Stimulated activated CD8-positive, alpha-beta memory T cell treated with anti-CD3 and anti-CD28 coated beads, Interleukin-15, amount 100 ng/mL, for 1 hour (primary cell): Measurements from ENCODE around the gene SMAD6.

ENCODE experiments used
- DNase-seq: peaks from one replicate; pipeline ENCODE4 v3.0.0-alpha.2; 2020; ENCODE audit warnings: low read depth

The SMAD6 gene

GRCh38 chr15:66703540-66703941 lies 1.5 kb downstream of the SMAD6 start:
- DNase-seq, result no peak

DNA sequence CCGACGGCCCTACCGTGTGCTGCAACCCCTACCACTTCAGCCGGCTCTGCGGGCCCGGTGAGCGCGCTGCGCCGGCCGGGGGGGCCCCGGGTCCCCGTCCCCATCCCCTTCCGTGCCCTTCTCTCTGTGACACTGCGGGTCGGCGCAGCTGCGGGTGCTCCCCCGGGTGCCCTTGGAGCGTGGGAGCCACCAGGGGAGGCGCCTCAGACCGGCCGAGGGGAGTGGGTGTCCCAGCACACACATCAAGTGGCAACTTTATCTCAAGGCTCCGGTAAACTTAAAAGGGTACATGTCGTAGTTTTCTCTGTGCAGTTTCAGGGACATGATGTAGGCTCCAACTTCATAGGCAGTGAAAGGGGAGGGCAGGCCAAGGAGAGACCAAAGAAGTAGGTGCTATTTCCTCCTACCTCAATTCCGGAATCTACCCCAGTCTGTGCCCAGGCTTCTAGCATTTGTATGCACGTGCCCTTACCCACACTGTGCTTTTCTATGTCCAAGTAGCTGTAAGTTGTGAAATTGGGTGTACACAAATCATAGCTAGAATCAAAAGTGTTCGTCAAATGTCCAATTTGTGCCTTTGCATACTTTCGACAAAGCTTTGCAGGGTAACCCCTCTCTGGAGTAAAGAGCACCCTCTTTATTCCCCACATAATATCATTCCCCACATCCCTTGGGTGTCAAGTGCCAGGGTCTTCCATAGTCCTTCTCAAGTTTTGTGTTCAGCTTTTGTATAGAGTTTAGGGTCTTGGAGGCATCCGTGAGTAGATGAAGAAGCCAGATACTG lies 2.2 kb downstream of the SMAD6 start:
- DNase-seq, result no peak

GRCh38 chr15:66704803-66705153 lies 2.7 kb downstream of the SMAD6 start:
- no peak for DNase-seq

DNA sequence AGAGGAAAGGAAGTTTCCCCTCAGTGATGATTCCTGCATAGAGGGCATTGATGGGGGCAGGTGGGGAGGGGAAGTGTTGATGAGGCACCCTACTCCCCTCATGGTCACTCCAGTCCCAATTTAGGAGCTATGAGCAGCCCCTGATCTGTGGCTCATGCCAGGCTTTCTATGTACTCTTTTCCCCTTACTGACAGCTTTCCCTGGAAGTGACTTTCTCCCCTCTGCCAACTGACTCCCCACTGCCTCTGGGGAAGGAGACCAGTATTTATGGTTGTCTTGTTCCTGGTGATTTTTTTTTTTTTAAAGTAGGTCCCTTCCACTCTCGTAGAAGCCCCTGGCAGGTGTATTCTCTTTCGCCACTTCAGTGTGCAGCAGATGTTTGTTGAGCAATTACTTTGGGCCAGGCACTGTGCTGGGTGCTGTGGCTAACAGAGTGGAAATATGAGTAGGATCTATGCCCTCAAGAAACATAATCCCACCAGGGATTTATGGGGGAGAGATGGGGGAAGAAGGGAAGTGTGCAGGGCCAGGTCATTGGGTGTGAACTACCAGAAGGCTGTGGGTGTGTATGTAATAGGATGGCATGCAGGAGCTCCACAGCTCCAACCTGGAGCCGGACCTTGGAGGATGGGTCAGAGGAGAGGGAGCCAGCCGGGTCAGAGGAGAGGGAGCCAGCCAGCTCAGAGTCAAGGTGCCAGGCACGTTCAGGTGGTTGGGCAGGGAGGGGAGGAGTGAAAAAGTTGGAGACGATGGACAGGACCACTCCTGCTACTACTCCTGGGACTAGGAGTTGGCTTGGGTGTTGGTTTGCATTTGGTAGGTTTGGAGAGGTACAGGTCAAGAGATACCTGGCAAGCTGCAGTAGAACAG lies 3.5 kb downstream of the SMAD6 start:
- DNase-seq, result no peak

DNA sequence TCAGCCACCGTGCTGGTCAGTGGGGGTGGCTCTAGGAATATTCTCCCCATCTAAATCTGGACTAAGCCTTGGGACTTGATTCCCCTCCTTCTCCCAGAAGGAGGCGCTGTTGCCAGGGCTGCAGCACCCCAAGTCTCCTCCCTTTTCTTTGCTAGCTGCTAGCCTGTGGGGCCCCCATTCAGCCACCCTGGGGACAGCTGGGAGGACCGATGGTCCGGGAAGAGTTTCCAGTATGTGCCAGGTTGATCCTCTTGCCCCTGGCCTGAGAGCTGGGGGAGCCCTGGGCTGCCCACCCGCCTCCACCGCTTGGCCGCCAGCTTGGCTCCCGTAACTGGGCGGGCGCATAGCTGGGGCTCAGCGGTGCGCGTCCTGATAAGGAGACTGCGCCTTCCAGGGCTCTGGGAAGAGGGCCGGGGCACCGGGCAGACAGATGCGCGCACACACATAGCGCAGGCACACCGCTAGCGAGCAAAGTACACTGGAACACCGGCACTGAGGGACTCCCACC lies 4.2 kb downstream of the SMAD6 start:
- no peak for DNase-seq

DNA sequence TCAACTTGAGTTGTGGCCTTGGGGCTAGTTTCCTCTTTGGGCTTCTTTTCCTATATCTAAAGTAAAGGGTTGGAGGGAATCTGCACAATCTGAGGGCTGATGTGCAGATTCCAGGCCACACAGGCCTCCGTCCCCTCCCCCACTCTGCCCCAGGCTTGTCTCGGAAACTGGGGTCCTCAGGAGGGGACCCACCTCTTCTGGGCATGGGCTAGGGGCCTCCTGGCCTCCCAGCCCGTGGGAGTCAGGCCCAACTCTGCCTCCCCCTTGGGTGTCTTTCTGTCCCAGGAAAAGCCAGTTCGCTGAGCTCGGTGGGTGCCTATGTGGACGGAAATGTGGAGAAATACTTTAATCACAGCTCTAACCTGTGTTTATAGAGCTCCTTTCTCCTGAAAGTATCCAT lies 4.8 kb downstream of the SMAD6 start:
- no peak for DNase-seq

GRCh38 chr15:66707310-66708082 lies 5.5 kb downstream of the SMAD6 start:
- DNase-seq, result no peak

DNA sequence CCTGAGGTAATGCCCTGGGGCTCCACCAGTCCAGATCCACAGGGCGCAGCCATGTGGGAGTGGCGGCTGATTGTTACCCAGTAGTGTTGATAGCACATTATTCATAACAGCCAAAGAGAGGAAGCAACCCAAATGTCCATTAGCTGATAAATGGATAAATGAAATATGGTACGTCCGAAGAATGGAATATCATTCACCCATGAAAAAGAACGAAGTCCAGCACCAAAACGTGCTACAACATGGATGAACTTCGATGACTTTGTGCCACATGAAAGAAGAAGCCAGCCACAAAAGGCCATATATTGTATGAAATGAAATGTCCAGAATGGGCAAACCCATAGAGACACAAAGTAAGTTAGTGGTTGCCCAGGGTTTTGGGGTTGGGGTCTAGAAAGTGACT lies 6.4 kb downstream of the SMAD6 start:
- DNase-seq, result no peak

- no peak for DNase-seq
Observed at GRCh38 chr15:66709884-66710283, 7.8 kb downstream of the SMAD6 start.

GRCh38 chr15:66711260-66711659 lies 9.2 kb downstream of the SMAD6 start:
- no peak for DNase-seq

- no peak for DNase-seq
Observed at GRCh38 chr15:66711862-66712261, 9.8 kb downstream of the SMAD6 start.

DNA sequence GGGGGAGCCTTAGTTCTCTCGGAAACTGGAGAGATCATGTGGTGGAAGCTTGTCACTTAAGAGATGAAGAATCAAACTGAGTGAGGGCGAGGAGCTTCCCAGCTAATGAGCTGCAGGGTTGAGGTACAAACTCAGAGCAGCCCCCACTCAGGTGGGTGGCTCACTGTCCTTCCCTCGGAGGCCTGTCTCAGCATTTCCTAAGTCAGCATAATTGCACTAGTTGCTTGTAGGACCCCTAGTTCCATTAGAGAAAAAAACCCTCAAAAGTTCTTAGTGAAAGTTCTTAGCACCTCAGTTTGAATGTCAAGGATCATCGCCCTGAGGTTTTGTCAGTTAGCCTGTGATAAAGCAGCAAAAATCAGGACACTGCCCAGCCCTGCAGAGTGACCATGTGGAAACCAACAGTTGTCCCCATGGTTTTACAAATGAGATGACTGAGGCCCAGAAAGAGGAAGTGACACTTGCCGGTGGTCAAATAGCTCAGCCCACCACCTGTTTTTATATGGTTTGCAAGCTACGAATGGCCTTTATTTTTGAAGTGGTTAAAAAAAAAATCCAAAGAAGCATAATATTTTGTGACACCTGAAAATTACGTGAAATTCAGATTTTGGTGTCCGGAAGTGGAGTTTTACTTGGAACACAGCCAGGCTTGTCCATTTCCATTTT lies 11.9 kb downstream of the SMAD6 start:
- DNase-seq, result no peak

DNA sequence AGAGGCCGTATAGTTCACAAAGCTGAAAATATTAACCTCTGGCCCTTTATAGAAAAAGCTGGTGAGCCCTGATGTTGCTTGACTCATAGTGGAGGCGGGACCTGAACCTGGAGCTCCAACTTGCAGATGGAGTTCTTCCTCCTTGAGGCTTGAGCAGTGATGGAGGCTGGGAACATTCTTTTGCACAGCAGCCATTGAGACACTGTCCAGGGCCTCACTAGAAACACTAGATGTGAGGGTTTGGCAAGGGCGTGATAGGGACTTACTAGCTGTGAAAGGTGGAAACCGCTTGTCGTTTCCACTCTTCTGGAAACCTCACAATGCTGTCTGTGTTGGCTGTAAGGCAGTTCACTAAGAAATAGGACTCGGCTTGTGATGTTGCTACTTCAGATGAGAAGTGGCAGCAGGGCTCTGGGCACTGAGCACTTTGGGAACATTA lies 12.5 kb downstream of the SMAD6 start:
- DNase-seq, result no peak

- DNase-seq, result no peak
Observed at GRCh38 chr15:66715181-66715624, 13.2 kb downstream of the SMAD6 start.

DNA sequence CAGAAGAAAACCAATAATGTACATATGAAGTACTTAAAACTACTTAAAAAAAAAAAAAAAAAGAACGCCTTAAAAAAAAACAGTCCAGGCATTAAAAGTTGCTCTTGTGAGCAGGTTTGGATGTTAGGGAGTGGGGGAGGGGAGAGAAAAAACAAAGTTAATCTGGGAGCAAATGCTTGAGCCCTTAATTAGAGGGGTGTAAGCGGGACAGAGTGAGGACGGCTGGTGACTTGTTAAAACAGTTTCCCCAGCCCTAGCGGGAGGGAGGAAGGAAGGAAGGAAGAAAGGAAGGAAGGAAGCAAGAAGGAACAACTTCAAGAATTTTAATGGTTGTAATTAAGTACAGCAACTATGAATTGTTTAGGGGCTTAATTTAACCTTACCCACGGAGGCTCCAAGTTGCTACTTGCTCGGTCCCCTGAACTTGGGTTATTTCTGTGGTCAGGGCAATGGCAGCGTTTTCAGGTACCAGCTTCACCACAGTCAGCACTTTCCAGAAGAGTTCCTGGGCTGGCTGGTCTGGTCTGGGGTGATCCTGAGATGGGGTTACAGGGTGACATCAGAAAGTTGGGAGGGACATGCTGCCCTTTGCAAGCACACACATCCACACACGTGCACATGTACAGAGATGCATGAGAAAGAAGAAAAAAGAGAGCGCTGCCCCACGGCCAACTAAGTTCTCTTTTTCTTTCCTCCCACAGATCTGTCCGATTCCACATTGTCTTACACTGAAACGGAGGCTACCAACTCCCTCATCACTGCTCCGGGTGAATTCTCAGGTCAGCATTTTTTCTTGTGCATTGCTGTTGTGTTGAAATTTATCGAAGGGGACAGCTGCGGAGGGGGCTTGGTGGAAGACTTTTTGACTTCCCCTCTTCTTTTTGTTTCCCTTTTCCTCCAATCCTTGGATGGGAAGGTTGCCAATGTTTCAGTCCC lies 14.0 kb downstream of the SMAD6 start:
- no peak for DNase-seq

DNA sequence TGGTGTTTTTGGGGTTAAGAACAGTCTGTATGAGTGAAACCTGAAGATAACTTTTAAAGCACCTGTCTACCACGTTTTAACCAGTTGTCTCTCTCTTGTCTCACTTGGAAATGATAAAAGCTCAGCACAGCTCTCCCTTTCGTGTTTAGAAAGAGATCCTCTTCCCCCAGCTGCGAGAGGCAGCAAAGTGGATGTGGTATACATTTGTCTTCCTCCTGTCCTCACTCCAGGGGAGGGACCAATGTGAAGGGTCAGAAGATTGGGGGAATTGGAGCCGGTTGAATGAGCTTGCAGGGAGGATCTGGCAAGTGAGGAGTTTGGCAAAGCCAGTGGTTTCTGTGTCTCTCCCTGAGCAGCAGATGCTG lies 14.6 kb downstream of the SMAD6 start:
- DNase-seq, result no peak

DNA sequence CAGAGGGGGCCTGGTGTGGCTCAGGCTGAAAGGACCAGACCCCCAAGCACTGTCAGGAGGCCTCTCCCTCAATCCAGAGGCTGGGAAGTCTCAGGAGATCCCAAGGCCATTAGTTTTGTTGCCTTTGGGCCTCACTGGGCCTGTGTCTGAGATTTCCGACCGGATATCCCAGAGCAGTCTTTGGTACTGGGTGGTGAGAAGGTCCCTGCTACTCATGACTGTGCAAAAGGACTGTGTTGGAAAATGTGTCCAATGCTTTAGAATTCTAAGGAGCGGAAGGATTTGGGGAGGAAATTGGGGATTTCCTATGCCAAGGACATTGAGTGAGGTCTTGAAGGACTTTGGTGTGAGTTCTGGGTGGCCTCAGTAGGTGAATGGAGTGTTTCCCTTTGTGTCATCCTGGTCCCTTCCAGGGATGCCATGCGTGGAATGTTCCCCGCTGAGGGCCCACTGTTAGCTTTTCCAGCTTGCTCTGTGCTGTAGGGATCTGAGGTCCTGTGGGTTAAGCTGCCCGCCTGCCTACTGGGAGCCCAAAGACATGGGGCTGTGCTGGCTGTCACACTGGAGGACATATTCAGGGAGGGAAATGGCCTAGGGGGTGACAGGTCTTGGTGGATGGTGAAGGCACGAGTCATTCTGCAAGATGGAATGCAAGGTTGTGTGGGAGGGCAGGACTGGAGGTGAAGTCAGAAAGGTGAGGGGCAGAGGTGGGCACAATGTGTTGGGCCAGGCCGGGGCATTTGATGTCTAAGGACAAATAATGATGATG lies 16.4 kb downstream of the SMAD6 start:
- no peak for DNase-seq

DNA sequence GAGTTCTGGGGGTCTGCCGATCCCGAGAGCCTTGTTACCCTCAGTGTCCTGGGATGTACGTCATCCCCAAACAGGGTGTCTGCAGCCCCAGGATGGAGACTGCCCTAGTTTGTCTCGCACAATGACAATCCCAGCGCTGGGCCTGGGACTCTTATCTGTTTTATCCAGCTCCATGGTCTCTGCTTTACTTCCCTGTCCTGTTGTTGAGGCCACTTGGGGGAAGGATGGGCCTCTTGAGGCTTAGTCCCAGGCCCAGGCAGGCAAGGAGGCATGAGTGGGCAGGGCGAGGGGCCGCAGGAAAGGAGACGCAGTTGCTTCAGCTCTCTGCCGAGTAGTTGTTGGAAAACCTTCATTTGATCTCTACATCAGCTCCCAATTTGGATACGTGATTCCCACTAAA lies 17.4 kb downstream of the SMAD6 start:
- DNase-seq, result no peak

DNA sequence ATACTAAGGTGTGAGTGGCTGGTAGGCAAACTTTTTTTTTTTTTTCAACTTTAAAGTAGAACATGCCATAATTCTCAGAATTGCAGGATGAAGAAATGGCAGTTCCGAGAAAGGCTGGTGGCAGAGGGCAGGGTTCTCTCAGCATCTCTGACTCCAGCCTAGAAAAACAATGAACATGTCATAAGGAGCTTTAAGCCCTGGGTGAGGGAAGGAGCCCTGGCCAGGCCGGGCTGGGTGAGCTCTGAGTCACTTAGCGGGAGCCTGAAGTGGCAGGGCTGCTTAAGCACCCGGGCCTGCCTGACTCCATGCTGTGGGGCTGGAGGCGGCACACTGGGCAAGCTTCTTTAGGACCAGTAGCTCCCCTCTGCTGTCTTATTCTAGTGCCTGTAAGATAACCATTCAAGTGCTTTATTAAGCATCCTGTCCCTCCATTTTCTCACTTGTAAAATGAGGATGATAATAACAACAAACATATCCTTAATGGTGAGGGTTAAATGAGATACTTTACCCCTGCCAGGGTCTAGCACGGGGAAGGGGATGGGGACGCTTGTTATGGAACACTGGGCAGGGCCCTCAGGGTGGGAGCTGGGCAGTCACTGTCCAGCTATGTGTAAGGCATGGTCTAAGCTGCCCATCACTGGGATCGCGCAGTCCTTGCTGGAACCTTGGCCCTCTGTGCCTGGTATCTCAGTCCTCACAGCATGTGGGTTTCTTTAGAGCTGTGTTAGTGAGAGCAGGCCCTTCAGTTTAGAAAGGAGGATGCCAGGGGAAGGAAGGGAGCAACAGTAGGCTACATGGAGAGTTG lies 18.4 kb downstream of the SMAD6 start:
- no peak for DNase-seq
